OCI-LY1 (cell line): Measurements from ENCODE around the gene PPP1R2.

Experiments
- H2AFZ ChIP-seq: fragments of 200-600 bp; sonication (generic), shearing (Covaris generic); 2 replicates; pipeline ENCODE4 v1.6.0; 2014; ENCODE audit warnings: antibody characterized with exemption, mild to moderate bottlenecking, low read length
- H3F3A ChIP-seq: fragments of 200-600 bp; sonication (generic), shearing (Covaris generic); 2 replicates; pipeline ENCODE4 v1.6.0; 2014; ENCODE audit warnings: mild to moderate bottlenecking, antibody characterized with exemption, low read length, moderate library complexity; ENCODE audit not compliant: insufficient read depth
- H3K27ac ChIP-seq: fragments of 200-600 bp; sonication (generic); 2 replicates; pipeline ENCODE4 v1.5.1; 2014; ENCODE audit warnings: low read length, mixed run types, mild to moderate bottlenecking, low read depth; ENCODE audit not compliant: poor library complexity, severe bottlenecking
- H3K27me3 ChIP-seq: fragments of 200-600 bp; sonication (generic); 2 replicates; pipeline ENCODE4 v1.6.0; 2014; ENCODE audit warnings: antibody characterized with exemption, mild to moderate bottlenecking, low read length, moderate library complexity; ENCODE audit not compliant: insufficient read depth
- H3K36me3 ChIP-seq: fragments of 200-600 bp; sonication (generic); 2 replicates; pipeline ENCODE4 v1.6.1; 2014; ENCODE audit warnings: mild to moderate bottlenecking, antibody characterized with exemption, low read length, moderate library complexity, mixed read lengths; ENCODE audit not compliant: insufficient read depth
- H3K4me1 ChIP-seq: fragments of 200-600 bp; sonication (generic); 2 replicates; pipeline ENCODE4 v1.5.1; 2014; ENCODE audit warnings: mild to moderate bottlenecking, low read length, moderate library complexity; ENCODE audit not compliant: insufficient read depth, severe bottlenecking
- H3K4me2 ChIP-seq: fragments of 200-600 bp; sonication (generic), shearing (Covaris generic); 2 replicates; pipeline ENCODE4 v1.6.1; 2014; ENCODE audit warnings: low read length
- H3K4me3 ChIP-seq: fragments of 200-600 bp; sonication (generic); 2 replicates; pipeline ENCODE4 v1.5.1; 2014; ENCODE audit warnings: low read length, low read depth, mild to moderate bottlenecking, mixed read lengths; ENCODE audit not compliant: poor library complexity, severe bottlenecking
- H3K79me2 ChIP-seq: fragments of 200-600 bp; shearing (Covaris generic); 2 replicates; pipeline ENCODE4 v1.6.1; 2016; ENCODE audit warnings: mixed run types, low read length, mixed read lengths; ENCODE audit not compliant: insufficient read depth
- H3K9ac ChIP-seq: fragments of 200-600 bp; sonication (generic), shearing (Covaris generic); 2 replicates; pipeline ENCODE4 v1.6.1; 2014; ENCODE audit warnings: mild to moderate bottlenecking, low read length, mixed read lengths
- H3K9me2 ChIP-seq: fragments of 200-600 bp; sonication (generic), shearing (Covaris generic); 2 replicates; pipeline ENCODE4 v1.6.1; 2014; ENCODE audit warnings: low read depth, mild to moderate bottlenecking, low read length, mixed read lengths
- H3K9me3 ChIP-seq: fragments of 200-600 bp; shearing (Covaris generic); 2 replicates; pipeline ENCODE4 v1.6.1; 2014; ENCODE audit warnings: low read length, mixed read lengths
- H4K20me1 ChIP-seq: fragments of 200-600 bp; sonication (generic), shearing (Covaris generic); 2 replicates; pipeline ENCODE4 v1.6.0; 2016; ENCODE audit warnings: mild to moderate bottlenecking, low read length; ENCODE audit not compliant: insufficient read depth
- CTCF ChIP-seq: fragments of 200-600 bp; sonication (generic), shearing (Covaris generic); IDR thresholded peaks from 2 replicates; pipeline ENCODE4 v1.5.1; 2017; ENCODE audit warnings: mild to moderate bottlenecking, antibody characterized with exemption, low read length, moderate library complexity, mixed read lengths
- EZH2 ChIP-seq: fragments of 200-600 bp; sonication (generic), shearing (Covaris generic); IDR thresholded peaks from 2 replicates; pipeline ENCODE4 v1.8.0; 2017; ENCODE audit warnings: borderline replicate concordance, mixed run types, mild to moderate bottlenecking, antibody characterized with exemption, low read length, moderate library complexity, mixed read lengths

Gene PPP1R2

GRCh38 chr3:195537995-195538394 is 5.1 kb downstream of the PPP1R2 start:
- Histone ChIP-seq H3K27ac (peak overlapping the region; percentile 60), H3F3A (no peaks in the 10 kb centered on the region), H4K20me1 (no peaks in the 10 kb centered on the region), H3K27me3 (no peaks in the 10 kb centered on the region), H3K9ac (no peak overlapping the region), H3K4me2 (peak overlapping the region; percentile 31), H3K9me3 (no peaks in the 10 kb centered on the region), H3K4me1 (peaks cover 65% of the 10 kb centered on the region), H3K4me3 (no peak overlapping the region), H3K36me3 (no peaks in the 10 kb centered on the region), H3K79me2 (no peaks in the 10 kb centered on the region; the same call in 1 of the 2 replicates), H2AFZ (no peak overlapping the region), H3K9me2 (no peaks in the 10 kb centered on the region)
- TF ChIP-seq CTCF: no peak
- no peak for TF ChIP-seq EZH2

- Histone ChIP-seq H3F3A (no peaks in the 10 kb centered on the region), H2AFZ (no peak overlapping the region)
Observed at GRCh38 chr3:195535293-195535692, 7.8 kb downstream of the PPP1R2 start.

GRCh38 chr3:195532834-195533233 is 10.3 kb downstream of the PPP1R2 start:
- Histone ChIP-seq H3K9me3 (no peaks in the 10 kb centered on the region), H3K9ac (no peak overlapping the region), H3K4me3 (no peak overlapping the region), H3K79me2 (no peaks in the 10 kb centered on the region), H3F3A (no peaks in the 10 kb centered on the region), H3K9me2 (no peaks in the 10 kb centered on the region), H2AFZ (no peak overlapping the region), H3K36me3 (peaks cover 5% of the 10 kb centered on the region; the same call in 1 of the 2 replicates), H3K27ac (no peak overlapping the region), H3K27me3 (no peaks in the 10 kb centered on the region), H3K4me2 (no peak overlapping the region), H4K20me1 (no peaks in the 10 kb centered on the region), H3K4me1 (peaks cover 29% of the 10 kb centered on the region)
- no peak for TF ChIP-seq CTCF
- no peak for TF ChIP-seq EZH2

More at GRCh38 chr3:195535293-195535692, 7.8 kb downstream of the PPP1R2 start:
- Histone ChIP-seq H3K4me1 (peaks cover 54% of the 10 kb centered on the region), H3K27me3 (no peaks in the 10 kb centered on the region), H3K36me3 (no peaks in the 10 kb centered on the region), H3K4me3 (no peak overlapping the region), H4K20me1 (no peaks in the 10 kb centered on the region), H3K9ac (no peak overlapping the region), H3K9me2 (no peaks in the 10 kb centered on the region), H3K79me2 (no peaks in the 10 kb centered on the region; the same call in 1 of the 2 replicates), H3K9me3 (no peaks in the 10 kb centered on the region), H3K4me2 (no peak overlapping the region), H3K27ac (no peak overlapping the region)
- TF ChIP-seq EZH2: no peak
- TF ChIP-seq CTCF: no peak
